ENCODE data around the gene FN3K.
"Not testable (repeated sequence)": the region's sequence is repeated elsewhere in the genome, so short reads cannot be mapped to it uniquely, and the experiment has no call there.

The FN3K gene

GRCh38 chr17:82740906-82741759, 5.7 kb downstream of the FN3K start:
- Mint-ChIP-seq H3K27me3 (ENCODE audit: low read depth, poor library complexity) (peaks cover 10% of the 10 kb centered on the region), H3K36me3 (ENCODE audit: low read depth) (peaks cover 77% of the 10 kb centered on the region), H3K4me1 (peaks cover 4% of the 10 kb centered on the region), H3K27ac (no peak overlapping the region), H3K4me3 (no peak overlapping the region), H3K9me3 (peaks cover 60% of the 10 kb centered on the region)
- no peak for DNase-seq
- no peak for TF ChIP-seq CTCF (IDR thresholded peaks at IDR 0.05)

- H3K36me3 Mint-ChIP-seq (ENCODE audit: low read depth) = peaks cover 92% of the 10 kb centered on the region
- H3K4me3 Mint-ChIP-seq = no peak overlapping the region
- peaks cover 14% of the 10 kb centered on the region for H3K27me3 Mint-ChIP-seq (ENCODE audit: low read depth, poor library complexity)
- H3K4me1 Mint-ChIP-seq = no peaks in the 10 kb centered on the region
- H3K9me3 Mint-ChIP-seq = peaks cover 81% of the 10 kb centered on the region
- TF ChIP-seq CTCF (IDR thresholded peaks at IDR 0.05) = no peak
- H3K27ac Mint-ChIP-seq = no peak overlapping the region
- DNase-seq = no peak
Observed at GRCh38 chr17:82743344-82744219, 8.2 kb downstream of the FN3K start.

GRCh38 chr17:82744736-82745135, 9.3 kb downstream of the FN3K start:
- H3K4me3 Mint-ChIP-seq, H3K27ac Mint-ChIP-seq, DNase-seq, H3K4me1 Mint-ChIP-seq: not testable (repeated sequence)
- Mint-ChIP-seq H3K27me3 (ENCODE audit: low read depth, poor library complexity) (peaks cover 25% of the 10 kb centered on the region), H3K36me3 (ENCODE audit: low read depth) (peaks cover 89% of the 10 kb centered on the region), H3K9me3 (peaks cover 80% of the 10 kb centered on the region)

GRCh38 chr17:82745524-82745923, 10.1 kb downstream of the FN3K start:
- no peak for TF ChIP-seq CTCF (IDR thresholded peaks at IDR 0.05)
- Mint-ChIP-seq H3K36me3 (ENCODE audit: low read depth) (peaks cover 81% of the 10 kb centered on the region), H3K4me1 (no peaks in the 10 kb centered on the region), H3K9me3 (peaks cover 72% of the 10 kb centered on the region), H3K4me3 (no peak overlapping the region), H3K27ac (no peak overlapping the region), H3K27me3 (ENCODE audit: low read depth, poor library complexity) (peaks cover 33% of the 10 kb centered on the region)
- no peak for DNase-seq

- Mint-ChIP-seq H3K27me3 (ENCODE audit: low read depth, poor library complexity) (peaks cover 29% of the 10 kb centered on the region), H3K27ac (no peak overlapping the region), H3K36me3 (ENCODE audit: low read depth) (peaks cover 49% of the 10 kb centered on the region), H3K4me3 (no peak overlapping the region), H3K4me1 (peaks cover 14% of the 10 kb centered on the region), H3K9me3 (peaks cover 49% of the 10 kb centered on the region)
- no peak for DNase-seq
- no peak for TF ChIP-seq CTCF (IDR thresholded peaks at IDR 0.05)
Observed at GRCh38 chr17:82748756-82749155, 13.3 kb downstream of the FN3K start.

GRCh38 chr17:82750241-82750908, 15.0 kb downstream of the FN3K start:
- Mint-ChIP-seq H3K4me3 (peak overlapping the region; percentile 75), H3K27me3 (ENCODE audit: low read depth, poor library complexity) (peaks cover 30% of the 10 kb centered on the region), H3K36me3 (ENCODE audit: low read depth) (peaks cover 35% of the 10 kb centered on the region), H3K9me3 (peaks cover 39% of the 10 kb centered on the region), H3K4me1 (peaks cover 30% of the 10 kb centered on the region), H3K27ac (no peak overlapping the region)
- DNase-seq = peak; percentile 27
- no peak for TF ChIP-seq CTCF (IDR thresholded peaks at IDR 0.05)
